SK-N-MC (cell line): Measurements from ENCODE around the gene ITPRIPL1.

ENCODE experiments used
- DNase-seq: peaks from one replicate; pipeline ENCODE4 v3.0.0-alpha.2; 2011; ENCODE audit warnings: low read depth, low spot score
- H3K27ac ChIP-seq: fragments of 200-600 bp; sonication (generic); 2 replicates; pipeline ENCODE4 v1.5.1; 2016; ENCODE audit warnings: mixed run types
- H3K36me3 ChIP-seq: fragments of 200-600 bp; sonication (generic); 2 replicates; pipeline ENCODE4 v1.6.1; 2017; ENCODE audit warnings: antibody characterized with exemption, low read length, mixed read lengths; ENCODE audit not compliant: insufficient read depth
- H3K4me3 ChIP-seq: fragments of 200-600 bp; sonication (generic); 2 replicates; pipeline ENCODE4 v1.5.1; 2016
- H3K9ac ChIP-seq: fragments of 200-600 bp; sonication (generic); 2 replicates; pipeline ENCODE4 v1.8.0; 2017; ENCODE audit warnings: mixed run types, mixed read lengths; ENCODE audit not compliant: insufficient read length
- H3K9me3 ChIP-seq: fragments of 200-600 bp; sonication (generic); 2 replicates; pipeline ENCODE4 v1.6.1; 2017; ENCODE audit warnings: low read depth, mild to moderate bottlenecking, antibody characterized with exemption, low read length, moderate library complexity, mixed read lengths
- EZH2 ChIP-seq: fragments of 200-600 bp; sonication (generic); IDR thresholded peaks from one replicate; pipeline ENCODE4 v1.6.1; 2017; ENCODE audit warnings: antibody characterized with exemption
- FOXP2 ChIP-seq: optimal IDR thresholded peaks from 2 replicates; pipeline ENCODE3; 2011; ENCODE audit warnings: mild to moderate bottlenecking, moderate library complexity; ENCODE audit not compliant: insufficient read depth; ENCODE audit errors: extremely low read length, control extremely low read depth
- POLR2AphosphoS5 ChIP-seq: IDR thresholded peaks from 2 replicates; pipeline ENCODE4 v1.6.1; 2012; ENCODE audit warnings: mild to moderate bottlenecking, low read depth, low read length, borderline replicate concordance

ITPRIPL1 gene

GRCh38 chr2:96318723-96319122, 6.4 kb upstream of the ITPRIPL1 start:
- DNase-seq, result no peak
- TF ChIP-seq FOXP2 (no peak), POLR2AphosphoS5 (no peak), EZH2 (no peak)
- Histone ChIP-seq H3K36me3 (no peaks in the 10 kb centered on the region), H3K9me3 (no peaks in the 10 kb centered on the region), H3K9ac (no peak overlapping the region), H3K27ac (no peak overlapping the region), H3K4me3 (no peak overlapping the region)

- no peak overlapping the region for H3K9ac ChIP-seq
- no peaks in the 10 kb centered on the region for H3K9me3 ChIP-seq
- no peak for DNase-seq
- TF ChIP-seq POLR2AphosphoS5 (no peak), EZH2 (no peak), FOXP2 (no peak)
- H3K36me3 ChIP-seq, result no peaks in the 10 kb centered on the region
- H3K4me3 ChIP-seq, result no peak overlapping the region
- H3K27ac ChIP-seq, result no peak overlapping the region
These were observed 5.7 kb upstream of the ITPRIPL1 start for GRCh38 chr2:96319396-96319795.

- TF ChIP-seq POLR2AphosphoS5, result no peak
- TF ChIP-seq EZH2, result no peak
- no peaks in the 10 kb centered on the region for H3K36me3 ChIP-seq
- no peaks in the 10 kb centered on the region for H3K9me3 ChIP-seq
- no peak for DNase-seq
- no peak overlapping the region for H3K27ac ChIP-seq
- H3K9ac ChIP-seq, result no peak overlapping the region
- no peak overlapping the region for H3K4me3 ChIP-seq
These were observed 4.8 kb upstream of the ITPRIPL1 start for GRCh38 chr2:96320326-96320725.

- no peaks in the 10 kb centered on the region for H3K36me3 ChIP-seq
- peak overlapping the region; percentile 27 for H3K9ac ChIP-seq
- no peak overlapping the region for H3K27ac ChIP-seq
- no peaks in the 10 kb centered on the region for H3K9me3 ChIP-seq
- H3K4me3 ChIP-seq, result peak overlapping the region; percentile 79
- TF ChIP-seq EZH2 (no peak), POLR2AphosphoS5 (no peak), FOXP2 (no peak)
- DNase-seq, result no peak
These were observed 4.1 kb upstream of the ITPRIPL1 start for GRCh38 chr2:96320728-96321622.

GRCh38 chr2:96323849-96324248, 1.3 kb upstream of the ITPRIPL1 start:
- DNase-seq, result no peak
- Histone ChIP-seq H3K9ac (no peak overlapping the region), H3K4me3 (no peak overlapping the region), H3K36me3 (peaks cover 25% of the 10 kb centered on the region), H3K9me3 (no peaks in the 10 kb centered on the region), H3K27ac (no peak overlapping the region)
- TF ChIP-seq POLR2AphosphoS5, result no peak
- TF ChIP-seq EZH2, result no peak
- TF ChIP-seq FOXP2, result no peak

- Histone ChIP-seq H3K27ac (no peak overlapping the region), H3K9me3 (no peaks in the 10 kb centered on the region), H3K4me3 (peak overlapping the region; percentile 95), H3K36me3 (peaks cover 28% of the 10 kb centered on the region), H3K9ac (peak overlapping the region; percentile 62)
- no peak for DNase-seq
- no peak for TF ChIP-seq EZH2
- no peak for TF ChIP-seq FOXP2
- TF ChIP-seq POLR2AphosphoS5, result no peak
These were observed 436 bp upstream of the ITPRIPL1 start for GRCh38 chr2:96324721-96325040.

- no peaks in the 10 kb centered on the region for H3K9me3 ChIP-seq
- H3K36me3 ChIP-seq, result peaks cover 28% of the 10 kb centered on the region
- no peak overlapping the region for H3K27ac ChIP-seq
- peak overlapping the region; percentile 93 for H3K9ac ChIP-seq
- no peak for TF ChIP-seq EZH2
- no peak for TF ChIP-seq FOXP2
- TF ChIP-seq POLR2AphosphoS5, result no peak
- DNase-seq, result no peak
- peak overlapping the region; percentile 95 for H3K4me3 ChIP-seq
These were observed 753 bp downstream of the ITPRIPL1 start for GRCh38 chr2:96325884-96326255.

- H3K4me3 ChIP-seq, result peak overlapping the region; percentile 95
- DNase-seq, result no peak
These were observed 1.4 kb downstream of the ITPRIPL1 start for GRCh38 chr2:96326564-96326963.

More at GRCh38 chr2:96326564-96326963, 1.4 kb downstream of the ITPRIPL1 start:
- no peaks in the 10 kb centered on the region for H3K9me3 ChIP-seq
- H3K9ac ChIP-seq, result peak overlapping the region; percentile 93
- peaks cover 28% of the 10 kb centered on the region for H3K36me3 ChIP-seq
- H3K27ac ChIP-seq, result no peak overlapping the region
- TF ChIP-seq POLR2AphosphoS5, result no peak
- TF ChIP-seq FOXP2, result no peak
- no peak for TF ChIP-seq EZH2
